Pulmonary artery endothelial cell (primary cell): Measurements from ENCODE around the gene PAIP1. TPM values are rescaled to one million over a fixed set of nuclear protein-coding genes. Genes with fewer than 3 reads are reported as not detected.
"Not testable (repeated sequence)": the region's sequence is repeated elsewhere in the genome, so short reads cannot be mapped to it uniquely, and the experiment has no call there.

ENCODE experiments used
- DNase-seq: peaks from one replicate; pipeline ENCODE4 v3.0.0-alpha.2; 2011; ENCODE audit warnings: low read depth, low spot score
- total RNA-seq: library from RNA; depleted of rRNA; stranded (reverse); fragments of >200 nt; gene quantifications from 2 replicates; pipeline ENCODE4 v1.2.3, GENCODE V29; 2014

The PAIP1 gene
- total RNA-seq, 1 donor from 2014 or later = 85.5 TPM

DNA sequence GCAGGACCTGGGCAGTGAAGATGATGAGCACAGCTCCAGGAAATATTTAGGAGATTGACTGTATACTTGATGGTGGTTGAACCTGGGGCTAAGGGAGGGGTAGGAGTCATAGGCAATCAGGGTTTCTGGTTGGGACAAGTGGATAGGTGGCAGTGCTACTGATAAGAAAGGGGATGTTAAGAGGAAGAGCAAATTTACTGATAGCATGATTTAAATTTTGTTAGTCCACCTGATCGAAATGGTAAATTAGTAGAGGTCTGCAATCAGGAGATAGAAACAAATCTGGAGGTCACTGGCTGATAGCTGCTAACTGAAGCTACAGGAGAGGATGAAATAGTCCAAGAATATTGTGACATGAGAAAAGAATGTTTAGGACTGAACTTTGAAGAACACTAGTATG is 36.3 kb downstream of the PAIP1 start:
- no peak for DNase-seq

DNA sequence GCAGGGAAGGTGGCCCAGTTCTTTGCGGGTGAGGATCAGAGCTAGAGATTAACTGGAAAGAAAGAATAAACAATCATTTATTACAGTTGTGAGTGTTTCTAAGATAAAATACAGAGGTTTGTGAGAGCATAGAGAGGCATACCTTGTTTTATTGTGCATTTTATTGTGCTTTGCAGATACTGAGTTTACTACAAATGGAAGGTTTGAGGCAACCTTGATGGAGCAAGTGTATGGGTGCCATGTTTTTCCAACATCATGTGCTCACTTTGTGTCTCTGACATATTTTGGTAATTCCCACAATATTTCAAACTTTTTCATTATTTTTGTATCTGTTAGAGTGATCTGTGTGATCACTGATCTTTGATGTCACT is 41.2 kb downstream of the PAIP1 start:
- DNase-seq = no peak

DNA sequence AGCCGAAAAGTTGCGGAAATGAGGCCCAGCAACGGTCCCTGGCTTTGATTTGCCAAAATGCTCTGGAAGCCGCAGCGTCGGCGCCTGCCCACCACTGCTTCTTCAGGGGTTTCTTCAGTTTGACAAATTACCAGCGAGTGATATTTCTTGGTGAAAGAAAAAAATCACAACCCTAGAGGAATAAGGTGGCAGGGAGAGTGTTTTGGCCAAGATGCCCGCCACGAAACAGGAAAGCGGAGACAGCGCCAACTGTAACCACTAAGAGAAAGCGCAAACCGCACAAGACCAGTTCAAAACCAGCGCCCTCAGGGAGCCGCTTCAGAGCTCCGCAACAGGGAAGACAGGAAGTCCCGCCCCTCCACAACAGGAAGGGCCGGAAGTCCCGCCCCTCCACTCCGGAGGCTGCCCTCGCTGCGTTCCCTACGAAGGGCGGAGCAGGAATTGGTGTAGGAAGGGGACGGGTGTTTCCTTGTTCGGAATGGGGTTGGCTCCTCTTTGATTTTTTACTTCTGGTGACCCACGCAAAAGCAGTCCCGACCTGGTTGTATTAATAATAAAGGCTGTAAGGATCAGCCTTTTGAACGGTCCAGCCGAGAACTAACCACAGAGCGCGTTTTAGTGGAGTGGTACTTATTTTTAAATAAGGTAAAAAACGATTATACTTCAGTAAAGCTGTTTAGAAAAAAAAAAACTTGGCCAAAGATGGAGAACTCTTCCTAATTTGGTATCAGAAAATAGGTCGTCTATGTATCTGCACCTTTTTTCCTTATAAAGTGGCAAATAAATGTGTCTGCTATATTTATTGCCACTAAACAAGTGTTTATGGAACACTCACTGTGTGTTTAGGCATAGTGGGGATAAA is 41.8 kb downstream of the PAIP1 start, which contains the start of gene C5orf34:
TSS of gene C5orf34 (minus strand) at position 333 of the 862 bp plus-strand sequence. CDS start 5,809 bp downstream, outside the sequence.
- DNase-seq = peak; percentile 79

DNA sequence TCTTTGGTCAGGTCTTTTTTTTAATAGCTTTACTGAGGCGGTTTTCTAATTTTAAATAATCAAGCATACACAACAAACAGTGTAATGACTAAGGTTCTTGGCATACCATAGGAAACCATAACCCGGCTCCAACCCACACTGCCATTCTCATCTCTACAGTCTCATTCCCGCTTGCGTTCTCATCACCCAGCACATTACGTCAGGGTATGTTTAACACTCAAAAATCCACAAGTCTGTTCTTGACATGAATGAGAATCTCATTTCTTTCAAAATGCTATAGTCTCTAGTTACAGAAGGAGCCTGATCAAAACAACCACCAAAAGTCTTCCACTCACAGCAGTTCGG is 42.4 kb downstream of the PAIP1 start:
- no peak for DNase-seq

DNA sequence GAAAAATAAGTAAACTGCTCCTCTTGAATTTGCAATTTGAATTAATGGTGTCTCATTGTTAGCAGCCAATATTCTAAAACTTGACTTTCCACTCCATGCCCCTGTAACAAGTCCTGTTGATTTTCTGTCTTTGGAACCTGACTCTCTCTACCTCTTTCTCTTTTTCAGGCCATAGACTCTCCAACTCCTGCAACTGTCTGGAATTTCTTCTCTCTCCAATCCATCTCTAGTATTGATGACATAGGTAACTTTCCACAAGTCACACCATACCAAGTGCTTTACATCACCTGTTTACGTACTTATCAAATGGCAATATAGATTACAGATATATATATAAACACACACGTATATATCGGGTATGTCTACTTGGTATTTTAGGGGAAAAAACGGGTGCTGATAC is 42.9 kb downstream of the PAIP1 start:
- no peak for DNase-seq

DNA sequence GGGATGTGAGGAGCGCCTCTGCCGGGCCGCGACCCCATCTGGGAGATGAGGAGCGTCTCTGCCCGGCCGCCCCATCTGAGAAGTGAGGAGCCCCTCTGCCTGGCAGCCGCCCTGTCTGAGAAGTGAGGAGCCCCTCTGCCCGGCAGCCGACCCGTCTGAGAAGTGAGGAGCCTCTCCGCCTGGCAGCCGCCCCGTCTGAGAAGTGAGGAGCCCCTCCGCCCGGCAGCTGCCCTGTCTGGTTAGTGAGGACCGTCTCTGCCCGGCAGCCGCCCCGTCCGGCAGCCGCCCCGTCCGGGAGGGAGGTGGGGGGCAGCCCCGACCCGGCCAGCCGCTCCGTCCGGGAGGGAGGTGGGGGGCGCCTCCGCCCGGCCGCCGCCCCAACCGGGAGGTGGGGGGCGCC is 45.8 kb downstream of the PAIP1 start:
- DNase-seq = not testable (repeated sequence)

DNA sequence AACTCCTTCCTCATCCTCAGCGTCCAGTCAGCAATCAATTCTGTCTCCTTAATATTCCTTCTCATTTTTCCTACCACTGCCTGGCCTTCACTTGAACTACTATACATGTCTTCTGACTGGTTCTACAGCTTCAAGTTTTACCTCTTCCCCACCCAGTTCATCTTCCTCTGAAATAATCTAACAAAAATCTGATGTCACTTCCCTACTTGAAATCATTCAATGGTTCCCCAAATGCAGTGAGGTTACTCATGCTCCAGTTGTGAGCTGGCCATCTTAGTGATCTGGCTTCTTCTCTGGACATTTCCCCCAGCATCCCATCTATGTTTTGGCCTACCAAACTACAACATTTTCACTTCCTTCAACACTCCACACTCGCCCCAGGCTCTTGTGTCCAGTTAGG is 58.3 kb downstream of the PAIP1 start:
- no peak for DNase-seq

DNA sequence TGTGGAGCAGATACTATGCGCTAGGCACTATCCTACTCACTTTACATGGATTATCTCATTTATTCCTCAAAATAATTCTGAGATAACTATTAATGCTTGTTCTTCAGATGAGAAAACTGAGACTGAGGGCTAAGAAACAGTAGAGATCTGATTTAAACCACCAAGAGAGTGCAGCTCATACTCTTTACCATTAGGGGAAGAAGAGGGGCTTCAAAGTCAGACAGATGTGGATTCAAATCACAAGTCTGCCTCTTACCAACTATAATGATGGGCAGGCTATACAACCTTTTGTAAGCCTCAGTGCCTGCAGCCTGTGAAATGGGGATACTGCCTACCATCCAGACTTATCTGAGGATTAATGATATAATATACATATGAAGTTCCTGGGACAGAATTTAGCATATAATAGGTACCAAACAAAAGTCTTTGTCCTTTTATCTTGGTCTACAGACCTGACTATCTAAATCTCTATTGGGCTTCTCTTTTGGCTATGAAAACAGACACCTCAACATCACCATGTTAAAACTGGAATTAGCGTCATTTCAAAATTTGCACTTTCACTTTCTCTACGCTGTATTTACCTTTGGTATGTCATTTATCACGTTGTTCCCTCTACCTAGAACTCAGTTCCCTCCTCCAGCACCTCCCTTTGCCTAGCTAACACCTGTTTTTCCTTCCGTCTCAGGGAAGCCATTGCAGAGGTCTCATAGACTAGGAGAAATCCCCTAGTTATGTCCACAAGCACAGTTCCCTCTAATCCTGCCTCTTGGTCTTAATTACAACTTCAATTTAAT is 59.4 kb downstream of the PAIP1 start:
- DNase-seq = no peak

DNA sequence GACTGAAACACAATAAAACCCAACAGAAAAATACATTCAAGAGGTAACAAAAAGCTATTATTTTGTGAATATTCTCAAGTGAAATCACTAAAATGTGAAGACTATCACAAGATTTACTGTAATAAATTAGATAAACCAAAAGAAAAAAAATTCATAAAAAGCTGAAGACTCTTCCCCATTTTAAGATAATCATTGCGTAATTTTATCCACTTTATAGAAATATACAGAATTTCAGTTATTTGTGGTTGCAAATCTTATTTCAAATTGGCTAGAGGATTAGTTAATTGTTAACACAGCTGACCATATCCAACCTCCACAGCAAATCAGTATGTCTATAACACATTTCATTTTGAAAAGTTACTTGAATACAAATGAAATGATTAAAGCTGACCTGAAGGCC is 65.6 kb downstream of the PAIP1 start:
- DNase-seq = no peak

DNA sequence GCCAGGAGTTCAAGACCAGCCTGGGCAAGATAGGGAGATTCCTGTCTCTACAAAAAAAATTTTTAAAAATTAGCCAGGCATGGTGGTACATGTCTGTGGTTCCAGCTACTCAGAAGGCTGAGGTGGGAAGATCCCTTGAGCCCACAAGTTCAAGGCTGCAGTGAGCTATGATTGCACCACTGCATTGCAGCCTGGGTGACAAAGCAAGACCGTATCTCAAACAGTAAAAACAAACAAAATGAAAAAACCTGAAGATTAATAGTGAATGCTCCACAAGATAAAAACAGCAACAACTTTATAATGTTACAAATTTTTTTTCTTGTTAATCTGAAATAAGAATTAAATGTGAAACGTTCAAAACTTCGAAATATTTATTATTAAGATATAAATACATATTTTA is 70.5 kb downstream of the PAIP1 start:
- no peak for DNase-seq

DNA sequence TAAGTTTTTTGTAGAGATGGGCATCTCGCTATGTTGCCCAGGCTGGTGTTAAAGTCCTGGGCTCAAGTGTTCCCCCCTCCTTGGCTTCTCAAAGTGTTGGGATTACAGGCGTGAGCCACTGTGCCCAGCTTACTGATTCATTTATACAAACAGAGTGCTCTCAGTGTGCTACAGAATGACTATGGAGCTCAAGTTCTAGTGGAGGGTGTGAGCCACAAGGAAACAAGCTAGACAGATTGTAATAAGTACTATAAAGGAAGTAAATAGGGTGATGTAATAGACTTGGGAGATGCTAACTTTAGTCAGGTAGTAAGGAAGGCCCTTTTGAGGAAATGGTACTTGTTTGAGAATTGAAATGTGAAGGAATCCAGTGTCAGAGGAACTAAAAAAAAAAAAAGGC is 71.5 kb downstream of the PAIP1 start:
- DNase-seq = no peak

DNA sequence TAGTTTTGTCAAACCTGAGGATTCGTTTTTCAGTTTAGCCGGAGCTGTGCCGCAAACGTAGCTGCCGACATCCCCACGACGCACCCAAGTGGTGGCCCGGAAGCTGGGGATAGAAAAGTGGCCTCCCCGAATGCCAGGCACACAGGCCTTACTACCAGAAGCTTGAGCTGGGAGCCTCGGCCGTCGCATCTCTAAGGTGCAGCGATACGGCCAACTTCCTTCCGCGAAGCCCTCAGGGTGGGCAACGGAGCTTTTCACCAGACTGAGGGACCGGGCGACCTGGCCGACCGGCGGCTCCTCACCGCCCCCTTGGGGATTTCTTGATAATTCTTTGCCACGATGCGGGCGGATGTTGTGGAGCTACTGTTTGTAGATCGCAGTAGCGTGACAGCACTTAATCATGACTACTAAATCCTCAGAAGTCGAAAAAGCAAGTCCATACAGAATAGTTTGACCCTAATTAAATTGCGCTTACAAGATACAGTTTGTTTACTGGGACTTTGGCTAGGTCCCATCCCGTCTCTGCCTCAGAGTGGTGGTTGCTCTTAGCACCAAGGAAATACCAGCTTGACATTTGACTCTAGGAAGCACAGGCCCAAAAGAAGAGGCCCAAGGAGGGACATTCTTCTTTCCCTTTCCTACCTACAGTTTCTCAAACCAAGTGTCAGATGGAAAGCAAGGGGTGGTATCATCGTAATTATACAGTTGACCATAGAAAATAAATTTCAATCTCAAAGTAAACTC is 72.6 kb downstream of the PAIP1 start:
- DNase-seq = peak; percentile 59

DNA sequence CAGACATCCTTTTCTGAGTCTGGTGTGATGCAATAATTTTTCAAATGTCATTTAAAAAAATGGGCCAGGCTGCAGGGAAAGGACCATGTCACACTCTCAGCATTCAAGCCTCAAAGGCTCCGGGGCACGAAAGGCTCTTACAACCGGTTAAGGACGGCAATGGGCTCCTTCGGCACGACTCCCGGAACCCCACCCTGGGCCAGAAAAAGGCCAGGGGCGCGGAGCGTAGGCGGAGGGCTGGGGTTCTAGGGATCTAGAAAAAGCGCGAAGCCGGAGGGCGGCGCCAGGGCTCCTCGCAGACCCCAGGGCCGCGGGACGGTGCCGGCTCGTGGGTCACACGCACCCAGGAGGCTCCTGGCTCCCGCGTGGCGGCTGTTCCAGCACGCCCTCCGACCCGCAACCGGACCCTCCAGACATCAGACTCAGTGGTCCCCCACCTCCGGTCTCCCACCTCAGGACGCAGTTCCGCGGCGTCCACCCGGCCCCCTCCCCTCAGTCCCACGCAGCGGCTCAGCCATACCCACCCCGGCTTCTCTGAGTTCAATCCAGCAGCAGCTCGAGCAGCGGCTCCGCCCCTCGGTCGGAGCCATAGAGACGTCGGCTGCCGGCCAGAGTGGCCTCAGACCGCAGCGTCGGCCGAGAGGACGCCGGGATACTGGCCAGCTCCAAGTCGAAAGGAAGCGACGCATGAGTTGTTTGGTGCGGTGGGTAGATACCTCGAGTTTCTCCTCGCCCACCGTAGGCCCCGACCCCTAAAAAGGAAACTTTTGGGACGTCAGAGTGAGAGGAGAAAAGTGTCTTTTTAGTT is 73.4 kb downstream of the PAIP1 start, which contains the start of gene TMEM267:
TSS of gene TMEM267 (minus strand) at position 568 of the 808 bp plus-strand sequence. CDS start 29,896 bp downstream, outside the sequence.
- peak; percentile 81 for DNase-seq

DNA sequence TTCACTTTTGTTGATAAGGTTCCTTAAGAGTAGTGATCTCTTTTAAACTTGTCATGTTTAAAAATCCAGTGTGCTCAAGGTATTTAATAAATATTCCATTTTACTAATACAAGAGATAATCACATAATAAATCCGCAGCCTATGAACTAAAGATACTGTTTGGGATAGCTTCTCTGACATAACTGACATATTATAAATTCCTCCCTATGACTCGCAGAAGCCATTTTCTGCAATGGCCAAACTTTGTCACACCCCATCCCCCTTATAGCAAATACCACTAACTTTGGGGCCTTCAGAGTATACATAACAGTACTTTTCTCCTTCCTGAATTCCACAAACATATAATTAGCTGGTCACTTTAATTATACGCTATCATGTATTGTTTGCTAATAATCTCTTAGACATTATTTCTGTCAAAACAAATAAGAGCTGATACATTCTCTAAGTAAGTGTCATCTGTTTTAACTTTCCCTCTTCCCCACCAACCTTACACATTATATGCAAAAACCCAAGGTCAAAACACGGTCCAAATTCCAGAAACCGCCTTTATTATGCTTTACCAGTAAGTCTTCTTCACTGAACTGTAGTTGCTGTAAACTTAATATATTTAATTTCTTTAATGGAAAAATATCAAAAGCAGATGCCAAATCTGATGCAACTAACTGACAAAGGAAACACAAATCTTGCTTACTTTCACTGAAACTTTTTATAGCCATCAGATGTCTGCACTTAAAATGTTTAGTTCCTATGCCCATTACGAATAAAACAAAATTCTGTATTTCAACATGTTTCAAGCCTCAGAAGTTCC is 74.2 kb downstream of the PAIP1 start:
- no peak for DNase-seq

Other genes with a start within 250 kb of the PAIP1 start
- 64.8 and 80.5 TPM in 2 replicates for gene HMGCS1, start 243.7 kb downstream of the PAIP1 start, total RNA-seq
- 0.85 and 1.1 TPM in 2 replicates for gene CCL28, start 144.7 kb downstream of the PAIP1 start, total RNA-seq
- 8.9 and 9.8 TPM in 2 replicates for gene TMEM267, start 73.2 kb downstream of the PAIP1 start, total RNA-seq
- gene C5orf34, start 41.9 kb downstream of the PAIP1 start, total RNA-seq = 4.2 and 5.4 TPM in 2 replicates
- 61.9 and 79.3 TPM in 2 replicates for gene NNT, start 46.1 kb upstream of the PAIP1 start, total RNA-seq